CD8-positive, alpha-beta memory T cell (primary cell): ENCODE results near the gene KCND3. TPM values are rescaled to one million over a fixed set of nuclear protein-coding genes. Genes with fewer than 3 reads are reported as not detected.

Experiments
- CTCF ChIA-PET: fragments of 350-600 bp; sonication (Branson Sonifier 250); formaldehyde crosslinking; loops from one replicate; lab custom pipeline; 2021; ENCODE audit warnings: antibody characterized with exemption; lab: Charles Lee
- POLR2A ChIA-PET: fragments of 350-600 bp; sonication (Branson Sonifier 250); formaldehyde crosslinking; loops from one replicate; lab custom pipeline; 2021; ENCODE audit warnings: antibody characterized with exemption; lab: Charles Lee
- DNase-seq, 5 donors: peaks; one replicate each; pipeline versions ENCODE4 v3.0.0 to v3.0.0-alpha.2; 2020 to 2022; ENCODE audit warnings: mixed read lengths in 1 of 5
- H3K27ac ChIP-seq: one replicate; pipeline ENCODE4 v1.7.0; 2013; ENCODE audit warnings: low read depth, mild to moderate bottlenecking, low read length, moderate library complexity
- H3K27me3 ChIP-seq: 2 replicates; pipeline ENCODE4 v1.7.0; 2013; ENCODE audit warnings: low read length, mild to moderate bottlenecking; ENCODE audit not compliant: insufficient read depth, poor library complexity, severe bottlenecking
- H3K36me3 ChIP-seq: 2 replicates; pipeline ENCODE4 v1.7.0; 2013; ENCODE audit warnings: mild to moderate bottlenecking, low read length, moderate library complexity; ENCODE audit not compliant: insufficient read depth
- H3K4me1 ChIP-seq: 2 replicates; pipeline ENCODE4 v1.7.0; 2013; ENCODE audit warnings: mild to moderate bottlenecking, low read length, moderate library complexity; ENCODE audit not compliant: insufficient read depth
- H3K4me3 ChIP-seq: 2 replicates; pipeline ENCODE4 v1.7.0; 2013; ENCODE audit warnings: mild to moderate bottlenecking, low read length
- H3K9me3 ChIP-seq: 2 replicates; pipeline ENCODE4 v1.7.0; 2013; ENCODE audit warnings: mild to moderate bottlenecking, low read length
- H3K27ac Mint-ChIP-seq, 8 donors: one replicate each; pipeline ENCODE4 v1.8.0; 2020 to 2021; ENCODE audit warnings: mixed read lengths in 8 of 8, mild to moderate bottlenecking in 6 of 8, inconsistent platforms in 3 of 8, moderate library complexity in 3 of 8
- H3K27me3 Mint-ChIP-seq, 2 donors: one replicate each; pipeline ENCODE4 v1.8.0; 2020 to 2021; ENCODE audit warnings: mixed read lengths in 2 of 2, mild to moderate bottlenecking in 1 of 2, moderate library complexity in 1 of 2
- H3K36me3 Mint-ChIP-seq, 3 donors: one replicate each; pipeline ENCODE4 v1.8.0; 2020 to 2021; ENCODE audit warnings: mixed read lengths in 3 of 3, inconsistent platforms in 1 of 3, mild to moderate bottlenecking in 1 of 3
- H3K4me1 Mint-ChIP-seq, 3 donors: one replicate each; pipeline ENCODE4 v1.8.0; 2020 to 2021; ENCODE audit warnings: mixed read lengths in 3 of 3, inconsistent platforms in 1 of 3, mild to moderate bottlenecking in 1 of 3
- H3K4me3 Mint-ChIP-seq, 7 donors: one replicate each; pipeline ENCODE4 v1.8.0; 2020 to 2021; ENCODE audit warnings: mixed read lengths in 7 of 7, mild to moderate bottlenecking in 6 of 7, moderate library complexity in 4 of 7, inconsistent platforms in 2 of 7
- H3K9me3 Mint-ChIP-seq, 5 donors: one replicate each; pipeline ENCODE4 v1.8.0; 2020 to 2022; ENCODE audit warnings: mixed read lengths in 5 of 5, mild to moderate bottlenecking in 3 of 5, moderate library complexity in 2 of 5, inconsistent platforms in 1 of 5
- polyA plus RNA-seq: library from polyadenylated mRNA; unstranded; fragments of 300-500 nt; fragmentation: Illumina TruSeq; gene quantifications from one replicate; pipeline ENCODE4 v1.2.3, GENCODE V29; 2021
- total RNA-seq, 2 experiments: library from RNA; stranded (reverse); gene quantifications; one replicate each; pipeline ENCODE4 v1.2.3, GENCODE V29; 2021

The KCND3 gene
- total and polyA plus RNA-seq, 3 experiments from 2014 or later: not detected

GRCh38 chr1:111963985-111964738 lies 25.3 kb downstream of the KCND3 start:
- ChIA-PET CTCF (interaction anchor here (1.6 kb wide), 1 partner anchor 18 kb away, joined by 3 read pairs; no protein-coding TSS in a partner anchor), POLR2A (no interaction called here)
- no peak overlapping the region for H3K4me3 ChIP-seq
- Mint-ChIP-seq H3K4me1 (no peaks in the 10 kb centered on the region), H3K27me3 (peaks cover 18 to 69% of the 10 kb centered on the region in 2 donors), H3K36me3 (no peaks in the 10 kb centered on the region), H3K9me3 (no peaks in the 10 kb centered on the region), H3K27ac (no peak overlapping the region), H3K4me3 (no peak overlapping the region)
- H3K36me3 ChIP-seq: no peaks in the 10 kb centered on the region
- H3K27ac ChIP-seq: no peak overlapping the region
- no peaks in the 10 kb centered on the region for H3K9me3 ChIP-seq
- no peaks in the 10 kb centered on the region for H3K4me1 ChIP-seq
- no peaks in the 10 kb centered on the region for H3K27me3 ChIP-seq
- DNase-seq: no peak

- Histone ChIP-seq H3K27me3 (no peaks in the 10 kb centered on the region), H3K4me3 (no peak overlapping the region), H3K36me3 (no peaks in the 10 kb centered on the region), H3K4me1 (no peaks in the 10 kb centered on the region), H3K9me3 (no peaks in the 10 kb centered on the region), H3K27ac (no peak overlapping the region)
- Mint-ChIP-seq H3K36me3 (no peaks in the 10 kb centered on the region), H3K27ac (no peak overlapping the region), H3K4me1 (no peaks in the 10 kb centered on the region), H3K27me3 (peaks cover 20 to 66% of the 10 kb centered on the region in 2 donors), H3K4me3 (no peak overlapping the region), H3K9me3 (no peaks in the 10 kb centered on the region)
- no peak for DNase-seq
- CTCF ChIA-PET: interaction anchor here (1.6 kb wide), 1 partner anchor 16 kb away, joined by 3 read pairs; no protein-coding TSS in a partner anchor
- POLR2A ChIA-PET: no interaction called here
These were observed 27.5 kb downstream of the KCND3 start for GRCh38 chr1:111961773-111962565.

GRCh38 chr1:111961016-111961415 lies 28.5 kb downstream of the KCND3 start:
- Mint-ChIP-seq H3K9me3 (no peaks in the 10 kb centered on the region), H3K4me3 (no peak overlapping the region), H3K27ac (no peak overlapping the region), H3K36me3 (no peaks in the 10 kb centered on the region), H3K4me1 (no peaks in the 10 kb centered on the region), H3K27me3 (peaks cover 21 to 68% of the 10 kb centered on the region in 2 donors)
- no peaks in the 10 kb centered on the region for H3K27me3 ChIP-seq
- H3K36me3 ChIP-seq: no peaks in the 10 kb centered on the region
- H3K4me1 ChIP-seq: no peaks in the 10 kb centered on the region
- H3K4me3 ChIP-seq: no peak overlapping the region
- no peak overlapping the region for H3K27ac ChIP-seq
- POLR2A ChIA-PET: no interaction called here
- no peaks in the 10 kb centered on the region for H3K9me3 ChIP-seq
- CTCF ChIA-PET: no interaction called here
- no peak for DNase-seq

GRCh38 chr1:111959436-111959835 lies 30.0 kb downstream of the KCND3 start:
- Histone ChIP-seq H3K36me3 (no peaks in the 10 kb centered on the region), H3K27ac (no peak overlapping the region), H3K4me3 (no peak overlapping the region), H3K9me3 (no peaks in the 10 kb centered on the region), H3K27me3 (no peaks in the 10 kb centered on the region), H3K4me1 (no peaks in the 10 kb centered on the region)
- H3K27me3 Mint-ChIP-seq: peaks cover 20 to 60% of the 10 kb centered on the region in 2 donors
- ChIA-PET CTCF (no interaction called here), POLR2A (no interaction called here)
- no peaks in the 10 kb centered on the region for H3K9me3 Mint-ChIP-seq
- no peak for DNase-seq
- no peaks in the 10 kb centered on the region for H3K4me1 Mint-ChIP-seq
- no peak overlapping the region for H3K27ac Mint-ChIP-seq
- no peak overlapping the region for H3K4me3 Mint-ChIP-seq
- no peaks in the 10 kb centered on the region for H3K36me3 Mint-ChIP-seq

- Mint-ChIP-seq H3K9me3 (no peaks in the 10 kb centered on the region), H3K27me3 (peaks cover 19 to 62% of the 10 kb centered on the region in 2 donors), H3K36me3 (no peaks in the 10 kb centered on the region), H3K27ac (no peak overlapping the region), H3K4me3 (no peak overlapping the region), H3K4me1 (no peaks in the 10 kb centered on the region)
- H3K4me1 ChIP-seq: no peaks in the 10 kb centered on the region
- no peak overlapping the region for H3K4me3 ChIP-seq
- ChIA-PET CTCF (no interaction called here), POLR2A (no interaction called here)
- DNase-seq: no peak
- H3K27me3 ChIP-seq: no peaks in the 10 kb centered on the region
- no peaks in the 10 kb centered on the region for H3K36me3 ChIP-seq
- H3K27ac ChIP-seq: no peak overlapping the region
- no peaks in the 10 kb centered on the region for H3K9me3 ChIP-seq
These were observed 30.6 kb downstream of the KCND3 start for GRCh38 chr1:111958851-111959250.

GRCh38 chr1:111958075-111958474 lies 31.4 kb downstream of the KCND3 start:
- Mint-ChIP-seq H3K27ac (no peak overlapping the region), H3K27me3 (peaks cover 15 to 58% of the 10 kb centered on the region in 2 donors), H3K36me3 (no peaks in the 10 kb centered on the region), H3K4me3 (no peak overlapping the region), H3K9me3 (no peaks in the 10 kb centered on the region), H3K4me1 (no peaks in the 10 kb centered on the region)
- Histone ChIP-seq H3K9me3 (no peaks in the 10 kb centered on the region), H3K4me1 (no peaks in the 10 kb centered on the region), H3K36me3 (no peaks in the 10 kb centered on the region), H3K4me3 (no peak overlapping the region), H3K27me3 (no peaks in the 10 kb centered on the region), H3K27ac (no peak overlapping the region)
- POLR2A ChIA-PET: no interaction called here
- no peak for DNase-seq
- CTCF ChIA-PET: no interaction called here

GRCh38 chr1:111956155-111956771 lies 33.2 kb downstream of the KCND3 start:
- H3K27ac ChIP-seq: no peak overlapping the region
- no peak overlapping the region for H3K27ac Mint-ChIP-seq
- H3K27me3 ChIP-seq: no peaks in the 10 kb centered on the region
- H3K4me1 ChIP-seq: no peaks in the 10 kb centered on the region
- H3K27me3 Mint-ChIP-seq: peaks cover 18 to 58% of the 10 kb centered on the region in 2 donors
- no peaks in the 10 kb centered on the region for H3K9me3 ChIP-seq
- no peaks in the 10 kb centered on the region for H3K4me1 Mint-ChIP-seq
- ChIA-PET CTCF (no interaction called here), POLR2A (no interaction called here)
- no peak for DNase-seq
- no peaks in the 10 kb centered on the region for H3K9me3 Mint-ChIP-seq
- H3K4me3 Mint-ChIP-seq: no peak overlapping the region
- H3K36me3 Mint-ChIP-seq: no peaks in the 10 kb centered on the region
- H3K4me3 ChIP-seq: no peak overlapping the region
- no peaks in the 10 kb centered on the region for H3K36me3 ChIP-seq

GRCh38 chr1:111955755-111956154 lies 33.7 kb downstream of the KCND3 start:
- H3K9me3 ChIP-seq: no peaks in the 10 kb centered on the region
- H3K27ac ChIP-seq: no peak overlapping the region
- no peaks in the 10 kb centered on the region for H3K36me3 ChIP-seq
- H3K4me3 ChIP-seq: no peak overlapping the region
- ChIA-PET POLR2A (no interaction called here), CTCF (no interaction called here)
- H3K27me3 ChIP-seq: no peaks in the 10 kb centered on the region
- Mint-ChIP-seq H3K27me3 (peaks cover 18 to 58% of the 10 kb centered on the region in 2 donors), H3K4me3 (no peak overlapping the region), H3K27ac (no peak overlapping the region), H3K4me1 (no peaks in the 10 kb centered on the region), H3K36me3 (no peaks in the 10 kb centered on the region), H3K9me3 (no peaks in the 10 kb centered on the region)
- H3K4me1 ChIP-seq: no peaks in the 10 kb centered on the region
- DNase-seq: no peak
